ENCODE measurements around the gene FOXO1. TPM values are rescaled to one million over a fixed set of nuclear protein-coding genes. Genes with fewer than 3 reads are reported as not detected.

Gene FOXO1
- total RNA-seq, 1 donor from 2014 or later = 7.6 TPM

DNA sequence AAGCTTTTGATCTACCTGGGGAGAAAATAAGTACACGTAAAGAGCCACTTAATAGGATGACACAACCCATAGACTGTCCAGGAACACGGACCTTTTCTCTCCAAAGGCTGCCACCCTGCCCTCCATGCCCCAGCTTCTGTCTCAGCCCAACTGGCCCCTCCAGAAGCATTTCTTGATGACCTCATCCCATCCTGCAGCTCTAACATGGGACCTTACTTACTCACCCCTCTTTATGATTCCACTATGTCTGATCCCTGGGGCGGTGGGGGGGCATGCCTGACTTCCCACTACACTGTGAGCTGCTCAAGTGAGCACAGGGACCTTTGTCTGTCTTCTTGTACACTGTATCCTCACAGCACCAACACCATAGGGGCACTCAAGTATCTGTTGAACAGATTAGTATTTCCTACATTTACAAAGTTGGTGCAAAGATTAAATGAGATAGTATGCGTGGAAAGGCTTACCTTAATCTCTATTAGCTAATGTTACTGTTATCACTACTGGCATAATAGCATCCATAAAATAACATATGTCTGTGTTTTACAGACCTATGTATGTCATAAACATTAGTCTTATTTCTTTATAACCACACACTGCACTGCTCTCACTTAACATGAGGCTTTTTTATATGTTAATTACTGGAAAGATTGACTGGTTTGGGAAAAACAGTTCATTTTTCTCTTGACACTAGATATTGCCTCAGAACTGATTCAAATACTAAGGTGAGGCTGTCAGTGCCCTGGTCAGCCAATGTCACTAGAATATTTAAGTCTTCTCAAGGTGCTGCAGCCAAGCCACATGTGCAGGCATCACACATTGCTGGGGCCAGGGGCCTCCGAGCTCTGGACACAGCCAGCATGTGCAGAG, 100.9 kb downstream of the FOXO1 start:
- peaks cover 1% of the 10 kb centered on the region for H3K36me3 ChIP-seq (ENCODE audit: control insufficient read depth, insufficient read depth, low read length)
- no peaks in the 10 kb centered on the region for H3K27me3 ChIP-seq (ENCODE audit: control insufficient read depth, insufficient read depth, low read length)
- H3K4me3 ChIP-seq (ENCODE audit: low read depth, low read length) = no peak overlapping the region
- no peak for TF ChIP-seq CTCF (IDR thresholded peaks at IDR 0.05; ENCODE audit: insufficient read depth, low read length, severe bottlenecking)
- DNase-seq (ENCODE audit: low read depth) (peak; percentile 28), FAIRE-seq (no peak)

GRCh38 chr13:40564342-40565001, 102.0 kb downstream of the FOXO1 start:
- Histone ChIP-seq H3K27me3 (ENCODE audit: control insufficient read depth, insufficient read depth, low read length) (no peaks in the 10 kb centered on the region), H3K4me3 (ENCODE audit: low read depth, low read length) (no peak overlapping the region), H3K36me3 (ENCODE audit: control insufficient read depth, insufficient read depth, low read length) (peaks cover 4% of the 10 kb centered on the region)
- no peak for DNase-seq (ENCODE audit: low read depth)
- FAIRE-seq = no peak
- TF ChIP-seq CTCF (IDR thresholded peaks at IDR 0.05; ENCODE audit: insufficient read depth, low read length, severe bottlenecking) = no peak

DNA sequence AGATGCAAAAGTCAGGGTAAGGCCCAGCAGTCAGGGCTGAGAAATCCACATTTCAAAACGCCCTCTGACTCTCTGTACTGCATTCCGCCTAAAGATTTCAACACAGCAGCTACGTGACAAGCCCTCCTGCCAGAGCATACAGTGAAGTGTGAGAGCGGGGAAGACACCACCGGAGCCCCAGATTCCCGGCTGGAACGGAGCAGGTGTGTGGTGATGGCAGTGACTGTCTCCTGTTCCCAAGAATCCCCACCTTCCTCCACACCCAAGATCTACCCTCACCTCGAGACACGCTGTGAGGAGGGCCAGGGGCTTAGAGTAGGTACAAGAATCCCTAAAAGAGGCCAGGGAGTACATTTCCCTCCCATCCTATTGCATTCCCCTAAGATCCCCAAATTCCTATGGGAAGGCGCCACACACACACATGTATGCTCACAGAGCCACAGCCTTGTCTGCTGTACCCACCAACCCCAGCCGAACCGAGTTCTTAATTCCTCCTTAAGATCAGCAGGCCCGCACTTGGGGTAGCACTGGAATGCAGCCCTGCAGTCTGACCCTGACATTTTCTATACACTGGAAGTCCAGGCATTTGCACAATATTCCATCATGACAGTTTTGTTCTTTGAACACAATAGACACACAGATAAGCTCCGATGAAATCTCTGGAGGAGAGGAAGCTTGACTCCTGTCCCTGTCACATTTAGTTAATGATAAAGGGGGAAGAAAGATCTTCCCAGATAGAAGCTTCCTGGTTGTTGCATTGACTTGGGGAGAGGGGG, 102.9 kb downstream of the FOXO1 start:
- FAIRE-seq (no peak), DNase-seq (ENCODE audit: low read depth) (no peak)
- no peaks in the 10 kb centered on the region for H3K27me3 ChIP-seq (ENCODE audit: control insufficient read depth, insufficient read depth, low read length)
- no peak for TF ChIP-seq CTCF (IDR thresholded peaks at IDR 0.05; ENCODE audit: insufficient read depth, low read length, severe bottlenecking)
- H3K36me3 ChIP-seq (ENCODE audit: control insufficient read depth, insufficient read depth, low read length) = peaks cover 4% of the 10 kb centered on the region
- H3K4me3 ChIP-seq (ENCODE audit: low read depth, low read length) = no peak overlapping the region

GRCh38 chr13:40562975-40563349, 103.5 kb downstream of the FOXO1 start:
- H3K36me3 ChIP-seq (ENCODE audit: control insufficient read depth, insufficient read depth, low read length) = peaks cover 4% of the 10 kb centered on the region
- DNase-seq (ENCODE audit: low read depth) (no peak), FAIRE-seq (no peak)
- no peaks in the 10 kb centered on the region for H3K27me3 ChIP-seq (ENCODE audit: control insufficient read depth, insufficient read depth, low read length)
- no peak overlapping the region for H3K4me3 ChIP-seq (ENCODE audit: low read depth, low read length)
- TF ChIP-seq CTCF (IDR thresholded peaks at IDR 0.05; ENCODE audit: insufficient read depth, low read length, severe bottlenecking) = no peak

DNA sequence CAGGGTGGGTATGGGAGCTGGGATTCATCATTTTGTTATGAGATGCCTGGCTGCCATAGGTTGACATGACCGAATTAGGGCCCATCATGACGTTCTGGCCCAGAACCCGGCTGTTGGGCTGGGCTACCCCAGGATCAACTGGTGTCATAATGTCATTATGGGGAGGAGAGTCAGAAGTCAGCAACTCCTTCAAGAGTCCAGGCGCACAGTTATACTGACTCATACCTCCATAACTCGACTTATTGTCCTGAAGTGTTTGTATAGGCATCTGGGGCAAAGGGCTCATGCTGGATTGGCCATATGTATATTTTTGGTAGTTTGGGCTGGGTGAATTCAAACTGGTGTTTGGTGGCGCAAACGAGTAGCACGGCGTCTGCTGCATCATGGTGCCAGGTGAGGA, 106.5 kb downstream of the FOXO1 start:
- no peak for DNase-seq (ENCODE audit: low read depth)
- no peak for TF ChIP-seq CTCF (IDR thresholded peaks at IDR 0.05; ENCODE audit: insufficient read depth, low read length, severe bottlenecking)
- Histone ChIP-seq H3K27me3 (ENCODE audit: control insufficient read depth, insufficient read depth, low read length) (no peaks in the 10 kb centered on the region), H3K36me3 (ENCODE audit: control insufficient read depth, insufficient read depth, low read length) (peaks cover 3% of the 10 kb centered on the region), H3K4me3 (ENCODE audit: low read depth, low read length) (no peak overlapping the region)
- FAIRE-seq = no peak

Data from bronchial epithelial cell (primary cell).